GM23338 (cell line): ENCODE measurements around the gene TAF1B. TPM values are rescaled to one million over a fixed set of nuclear protein-coding genes. Genes with fewer than 3 reads are reported as not detected.
A peak's percentile ranks its signal among the peaks of the same experiment; 100 is the strongest.

Source experiments
- ATAC-seq: fragments of 200-7000 bp; cut with Tn5 transposase; 3 replicates; pipeline ENCODE4 v1.9.1; 2020
- DNase-seq: peaks from one replicate; pipeline ENCODE4 v3.0.0-alpha.2; 2015; ENCODE audit warnings: low spot score
- H2AFZ ChIP-seq: fragments of 200-600 bp; sonication (generic); 2 replicates; pipeline ENCODE4 v1.8.0; 2016; ENCODE audit warnings: antibody characterized with exemption, mild to moderate bottlenecking, moderate library complexity
- H3F3A ChIP-seq: fragments of 200-600 bp; sonication (generic); replicated peaks from 2 replicates; pipeline ENCODE4 v1.8.0; 2017; ENCODE audit warnings: antibody characterized with exemption, mixed run types, low read depth
- H3K27ac ChIP-seq: fragments of 200-600 bp; sonication (generic); 2 replicates; pipeline ENCODE4 v1.6.1; 2016; ENCODE audit warnings: low read depth
- H3K27me3 ChIP-seq: fragments of 200-600 bp; sonication (generic); 2 replicates; pipeline ENCODE4 v1.8.0; 2016; ENCODE audit warnings: mild to moderate bottlenecking, mixed run types, moderate library complexity; ENCODE audit not compliant: insufficient read depth
- H3K36me3 ChIP-seq: fragments of 200-600 bp; sonication (generic); 2 replicates; pipeline ENCODE4 v1.8.0; 2016; ENCODE audit warnings: mild to moderate bottlenecking; ENCODE audit not compliant: insufficient read depth
- H3K4me1 ChIP-seq: fragments of 200-600 bp; sonication (generic); 2 replicates; pipeline ENCODE4 v1.8.0; 2016; ENCODE audit warnings: mild to moderate bottlenecking, moderate library complexity; ENCODE audit not compliant: insufficient read depth
- H3K4me2 ChIP-seq: fragments of 200-600 bp; sonication (generic); 2 replicates; pipeline ENCODE4 v1.7.1; 2017; ENCODE audit warnings: mixed run types
- H3K4me3 ChIP-seq: fragments of 200-600 bp; sonication (generic); 2 replicates; pipeline ENCODE4 v1.6.1; 2016; ENCODE audit warnings: mixed run types
- H3K79me2 ChIP-seq: fragments of 200-600 bp; sonication (generic); replicated peaks from 2 replicates; pipeline ENCODE4 v1.8.0; 2017; ENCODE audit warnings: mild to moderate bottlenecking; ENCODE audit not compliant: insufficient read depth
- H3K9me2 ChIP-seq: fragments of 200-600 bp; sonication (generic); 2 replicates; pipeline ENCODE4 v1.8.0; 2017; ENCODE audit not compliant: insufficient read depth
- H4K20me1 ChIP-seq: fragments of 200-600 bp; sonication (generic); replicated peaks from 2 replicates; pipeline ENCODE4 v1.8.0; 2017; ENCODE audit warnings: mild to moderate bottlenecking; ENCODE audit not compliant: insufficient read depth
- H3K27ac Mint-ChIP-seq: 2 replicates; pipeline ENCODE4 v1.8.0; 2020; ENCODE audit warnings: inconsistent platforms, mild to moderate bottlenecking, moderate library complexity, mixed read lengths
- H3K27me3 Mint-ChIP-seq: 3 replicates; pipeline ENCODE4 v1.8.0; 2022; ENCODE audit warnings: low read depth, mild to moderate bottlenecking, moderate library complexity, mixed read lengths, inconsistent platforms; ENCODE audit not compliant: insufficient read depth, poor library complexity
- H3K36me3 Mint-ChIP-seq: 3 replicates; pipeline ENCODE4 v1.8.0; 2021; ENCODE audit warnings: low read depth, mild to moderate bottlenecking, inconsistent platforms, moderate library complexity, mixed read lengths
- H3K4me1 Mint-ChIP-seq: 3 replicates; pipeline ENCODE4 v1.8.0; 2020; ENCODE audit warnings: mild to moderate bottlenecking, inconsistent platforms, mixed read lengths
- H3K4me3 Mint-ChIP-seq: 3 replicates; pipeline ENCODE4 v1.8.0; 2021; ENCODE audit warnings: moderate library complexity, mild to moderate bottlenecking, inconsistent platforms, mixed read lengths
- H3K9me3 Mint-ChIP-seq: 3 replicates; pipeline ENCODE4 v1.8.0; 2020; ENCODE audit warnings: moderate library complexity, mild to moderate bottlenecking, inconsistent platforms, mixed read lengths
- CREB1 ChIP-seq: fragments of 250-450 bp; sonication (Bioruptor Pico); IDR thresholded peaks from 2 replicates; pipeline ENCODE4 v1.5.0; 2020; ENCODE audit warnings: low read depth, mild to moderate bottlenecking, moderate library complexity
- CTCF ChIP-seq, 2 experiments: fragments of 200-600 bp in 1 of 2; sonication (generic) in 1 of 2; conservative IDR thresholded peaks; 2 replicates each; pipeline versions ENCODE4 v1.5.1 to v1.6.1; 2016 to 2017; ENCODE audit warnings: antibody characterized with exemption in 2 of 2, low read depth in 2 of 2, mild to moderate bottlenecking in 2 of 2, moderate library complexity in 1 of 2
- ETS1 ChIP-seq: IDR thresholded peaks from 2 replicates; pipeline ENCODE4 v1.6.1; 2016; ENCODE audit warnings: antibody characterized with exemption
- EZH2phosphoT487 ChIP-seq: fragments of 200-600 bp; sonication (generic); IDR thresholded peaks from one replicate; pipeline ENCODE4 v1.8.1; 2018; ENCODE audit warnings: antibody characterized with exemption; ENCODE audit not compliant: unreplicated experiment
- JUNB ChIP-seq: IDR thresholded peaks from one replicate; pipeline ENCODE4 v1.6.1; 2016; ENCODE audit warnings: antibody characterized with exemption; ENCODE audit not compliant: unreplicated experiment
- NANOG ChIP-seq: IDR thresholded peaks from 2 replicates; pipeline ENCODE4 v1.6.1; 2016; ENCODE audit warnings: antibody characterized with exemption, borderline replicate concordance
- POLR2AphosphoS5 ChIP-seq: IDR thresholded peaks from 2 replicates; pipeline ENCODE4 v1.6.1; 2016; ENCODE audit warnings: antibody characterized with exemption, low read depth
- REST ChIP-seq: IDR thresholded peaks from one replicate; pipeline ENCODE4 v1.6.1; 2018; ENCODE audit warnings: antibody characterized with exemption; ENCODE audit not compliant: unreplicated experiment
- STAT1 ChIP-seq: IDR thresholded peaks from one replicate; pipeline ENCODE4 v1.6.1; 2016; ENCODE audit warnings: antibody characterized with exemption; ENCODE audit not compliant: unreplicated experiment
- ZNF114 ChIP-seq: fragments of 250-450 bp; sonication (Bioruptor Pico); IDR thresholded peaks from 2 replicates; pipeline ENCODE4 v1.5.0; 2020; ENCODE audit warnings: mild to moderate bottlenecking, moderate library complexity
- ZNF331 ChIP-seq: fragments of 250-450 bp; sonication (Bioruptor Pico); IDR thresholded peaks from 2 replicates; pipeline ENCODE4 v1.5.0; 2020; ENCODE audit warnings: low read depth, mild to moderate bottlenecking, moderate library complexity
- ZNF462 ChIP-seq: fragments of 250-450 bp; sonication (Bioruptor Pico); IDR thresholded peaks from 2 replicates; pipeline ENCODE4 v1.5.0; 2020; ENCODE audit warnings: mild to moderate bottlenecking, moderate library complexity
- polyA plus RNA-seq: library from polyadenylated mRNA; unstranded; fragments of >200 nt; fragmentation: Nextera tagmentation; extraction: Ambion mirVana; gene quantifications from 2 replicates; pipeline ENCODE4 v1.2.1, GENCODE V29; 2016
- total RNA-seq: library from RNA; depleted of rRNA; stranded (reverse); fragments of >200 nt; shearing (Covaris generic); gene quantifications from 2 replicates; pipeline ENCODE4 v1.2.3, GENCODE V29; 2014

Gene TAF1B
- total and polyA plus RNA-seq, 2 experiments from 2014 or later = 22.2 to 28.9 TPM

- Mint-ChIP-seq H3K27me3 (peaks cover 2% of the 10 kb centered on the region), H3K4me3 (no peak overlapping the region), H3K27ac (no peak overlapping the region), H3K36me3 (no peaks in the 10 kb centered on the region), H3K9me3 (no peaks in the 10 kb centered on the region), H3K4me1 (peaks cover 8% of the 10 kb centered on the region)
- H3K36me3 ChIP-seq = no peaks in the 10 kb centered on the region
- no peak overlapping the region for H3K27ac ChIP-seq
- H2AFZ ChIP-seq = peak overlapping the region; percentile 81; the same call in 1 of the 2 replicates
- no peak for TF ChIP-seq EZH2phosphoT487
- TF ChIP-seq ZNF462 (CRISPR knock-in tag) = no peak
- TF ChIP-seq REST = no peak
- TF ChIP-seq ZNF331 (CRISPR knock-in tag) = no peak
- no peak for TF ChIP-seq CREB1 (CRISPR knock-in tag)
- no peak for TF ChIP-seq POLR2AphosphoS5
- no peak for TF ChIP-seq ETS1
- TF ChIP-seq ZNF114 (CRISPR knock-in tag) = no peak
- no peak for TF ChIP-seq CTCF (conservative IDR thresholded peaks at IDR 0.05; ENCODE audit: low read depth in 2 of 2)
- no peak for TF ChIP-seq JUNB
- TF ChIP-seq STAT1 = no peak
- TF ChIP-seq NANOG = no peak
- no peaks in the 10 kb centered on the region for H4K20me1 ChIP-seq
- H3K4me2 ChIP-seq = 0 out of 2 replicates have a peak overlapping the region, but pooled peaks have one; percentile 32
- H3K79me2 ChIP-seq = no peaks in the 10 kb centered on the region
- H3K27me3 ChIP-seq = no peaks in the 10 kb centered on the region
- no peak for DNase-seq
- 0 out of 2 replicates have a peak, but pooled peaks cover 7% of the 10 kb centered on the region for H3K4me1 ChIP-seq
- no peaks in the 10 kb centered on the region for H3F3A ChIP-seq
- ATAC-seq = peak; percentile 38; the same call in 2 of the 3 replicates
- no peaks in the 10 kb centered on the region for H3K9me2 ChIP-seq
- H3K4me3 ChIP-seq = no peak overlapping the region
Observed at GRCh38 chr2:9830685-9831410, 12.4 kb upstream of the TAF1B start.
